Measurements from ENCODE around the gene TMEM147. TPM values are rescaled to one million over a fixed set of nuclear protein-coding genes. Genes with fewer than 3 reads are reported as not detected.

TMEM147 gene
- polyA plus RNA-seq (ENCODE audit: insufficient read length): 45.4 TPM

- DNase-seq (ENCODE audit: low read depth): peak; percentile 58
These were observed at the start of gene TMEM147 for GRCh38 chr19:35545001-35545854. TMEM147 (plus strand) TSS chr19:35545626; CDS start chr19:35545740, 114 bp downstream.

- DNase-seq (ENCODE audit: low read depth): no peak
These were observed 48.0 kb upstream of the TMEM147 start for GRCh38 chr19:35497406-35497805.

GRCh38 chr19:35498220-35498619 is 47.2 kb upstream of the TMEM147 start:
- DNase-seq (ENCODE audit: low read depth): no peak

- DNase-seq (ENCODE audit: low read depth): no peak
These were observed 46.4 kb upstream of the TMEM147 start for GRCh38 chr19:35498984-35499527.

- no peak for DNase-seq (ENCODE audit: low read depth)
These were observed 44.8 kb upstream of the TMEM147 start for GRCh38 chr19:35500611-35501010.

- no peak for DNase-seq (ENCODE audit: low read depth)
These were observed 43.7 kb upstream of the TMEM147 start for GRCh38 chr19:35501684-35502083.

GRCh38 chr19:35502751-35503150 is 42.7 kb upstream of the TMEM147 start:
- DNase-seq (ENCODE audit: low read depth): no peak

GRCh38 chr19:35506011-35506410 is 39.4 kb upstream of the TMEM147 start:
- no peak for DNase-seq (ENCODE audit: low read depth)

GRCh38 chr19:35507561-35507960 is 37.9 kb upstream of the TMEM147 start:
- no peak for DNase-seq (ENCODE audit: low read depth)

GRCh38 chr19:35508129-35508528 is 37.3 kb upstream of the TMEM147 start:
- DNase-seq (ENCODE audit: low read depth): no peak

- no peak for DNase-seq (ENCODE audit: low read depth)
These were observed 36.3 kb upstream of the TMEM147 start for GRCh38 chr19:35509018-35509652.

GRCh38 chr19:35509861-35510625 is 35.4 kb upstream of the TMEM147 start:
- no peak for DNase-seq (ENCODE audit: low read depth)

GRCh38 chr19:35510626-35510964 is 34.8 kb upstream of the TMEM147 start:
- DNase-seq (ENCODE audit: low read depth): no peak

GRCh38 chr19:35511337-35511736 is 34.1 kb upstream of the TMEM147 start:
- DNase-seq (ENCODE audit: low read depth): no peak

GRCh38 chr19:35512831-35513627 is 32.4 kb upstream of the TMEM147 start:
- DNase-seq (ENCODE audit: low read depth): no peak

GRCh38 chr19:35513628-35514281 is 31.7 kb upstream of the TMEM147 start, which contains the start of gene DMKN:
DMKN (minus strand) TSS chr19:35513649; CDS start chr19:35513475, 174 bp downstream.
- DNase-seq (ENCODE audit: low read depth): no peak

GRCh38 chr19:35514282-35514809 is 31.1 kb upstream of the TMEM147 start:
- no peak for DNase-seq (ENCODE audit: low read depth)

- DNase-seq (ENCODE audit: low read depth): no peak
These were observed 29.1 kb upstream of the TMEM147 start for GRCh38 chr19:35516310-35516709.

GRCh38 chr19:35517342-35517741 is 28.1 kb upstream of the TMEM147 start:
- DNase-seq (ENCODE audit: low read depth): no peak

GRCh38 chr19:35518313-35518712 is 27.1 kb upstream of the TMEM147 start:
- no peak for DNase-seq (ENCODE audit: low read depth)

Measured in forelimb muscle (tissue), 1 donor.